Measurements from ENCODE around the gene AP1G1.

DNA sequence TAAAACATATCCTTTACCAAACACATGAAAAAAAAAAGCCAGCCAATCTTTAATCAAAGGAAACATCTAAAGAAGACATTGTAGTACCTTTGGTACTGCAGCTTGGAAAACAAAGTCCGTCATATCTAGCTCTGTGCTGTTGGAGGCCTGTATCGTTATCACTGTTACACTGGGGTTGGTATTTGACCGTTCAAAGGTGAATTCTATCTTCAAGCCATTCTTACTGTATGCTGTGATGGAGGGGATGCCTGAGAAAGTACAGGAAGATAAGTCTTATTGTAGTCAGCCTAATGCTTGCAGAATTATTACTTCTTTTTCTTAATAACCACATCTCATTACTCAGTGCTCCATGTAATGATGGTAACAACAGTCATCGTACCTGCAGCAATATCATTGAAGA lies 69.8 kb downstream of the AP1G1 start:
- TF ChIP-seq, protein P1, sequence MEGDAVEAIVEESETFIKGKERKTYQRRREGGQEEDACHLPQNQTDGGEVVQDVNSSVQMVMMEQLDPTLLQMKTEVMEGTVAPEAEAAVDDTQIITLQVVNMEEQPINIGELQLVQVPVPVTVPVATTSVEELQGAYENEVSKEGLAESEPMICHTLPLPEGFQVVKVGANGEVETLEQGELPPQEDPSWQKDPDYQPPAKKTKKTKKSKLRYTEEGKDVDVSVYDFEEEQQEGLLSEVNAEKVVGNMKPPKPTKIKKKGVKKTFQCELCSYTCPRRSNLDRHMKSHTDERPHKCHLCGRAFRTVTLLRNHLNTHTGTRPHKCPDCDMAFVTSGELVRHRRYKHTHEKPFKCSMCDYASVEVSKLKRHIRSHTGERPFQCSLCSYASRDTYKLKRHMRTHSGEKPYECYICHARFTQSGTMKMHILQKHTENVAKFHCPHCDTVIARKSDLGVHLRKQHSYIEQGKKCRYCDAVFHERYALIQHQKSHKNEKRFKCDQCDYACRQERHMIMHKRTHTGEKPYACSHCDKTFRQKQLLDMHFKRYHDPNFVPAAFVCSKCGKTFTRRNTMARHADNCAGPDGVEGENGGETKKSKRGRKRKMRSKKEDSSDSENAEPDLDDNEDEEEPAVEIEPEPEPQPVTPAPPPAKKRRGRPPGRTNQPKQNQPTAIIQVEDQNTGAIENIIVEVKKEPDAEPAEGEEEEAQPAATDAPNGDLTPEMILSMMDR (optimal IDR thresholded peaks at IDR 0.05 in 1 of 3, IDR thresholded peaks at IDR 0.05 in 1 of 3, conservative IDR thresholded peaks at IDR 0.05 in 1 of 3; ENCODE audit: extremely low read depth in 1 of 3, insufficient read depth in 2 of 3, low read length in 3 of 3) = no peak
- no peak for TF ChIP-seq EZH2 (IDR thresholded peaks at IDR 0.05; ENCODE audit: low read length)

Data from keratinocyte (primary cell).